ENCODE measurements around the gene ANO4.

- TF ChIP-seq CTCF (IDR thresholded peaks at IDR 0.05; ENCODE audit: insufficient read depth, low read length, poor library complexity, severe bottlenecking) (no peak), EZH2phosphoT487 (conservative IDR thresholded peaks at IDR 0.05; ENCODE audit: low read length) (no peak)
Measured at GRCh38 chr12:100986595-100987547, 192.3 kb downstream of the ANO4 start.

All from SU-DHL-6 (cell line).